Gastrocnemius medialis (tissue), 4 donors: ENCODE data around the gene SLC30A2.

Experiments used
- CTCF ChIP-seq, 5 experiments: fragments of 450-650 bp in 3 of 5; fragments of 200-600 bp in 2 of 5; sonication (generic) in 2 of 5; IDR thresholded peaks in 4 of 5; conservative IDR thresholded peaks in 1 of 5; 1 replicate in 4 of 5; 2 replicates in 1 of 5; pipeline ENCODE4 v1.5.1; 2016 to 2019; ENCODE audit warnings: antibody characterized with exemption in 5 of 5, mild to moderate bottlenecking in 3 of 5, moderate library complexity in 3 of 5
- POLR2A ChIP-seq, 2 donors: fragments of 450-650 bp; IDR thresholded peaks; one replicate each; pipeline ENCODE4 v1.6.1; 2017; ENCODE audit warnings: antibody characterized with exemption in 2 of 2, mild to moderate bottlenecking in 2 of 2, moderate library complexity in 2 of 2

GRCh38 chr1:25992689-25993171, 53.2 kb downstream of the SLC30A2 start:
- no peak for TF ChIP-seq CTCF (IDR thresholded peaks at IDR 0.05 in 4 of 5, conservative IDR thresholded peaks at IDR 0.05 in 1 of 5)
- no peak for TF ChIP-seq POLR2A (IDR thresholded peaks at IDR 0.05)
